NT2/D1 (cell line): ENCODE measurements around the gene FBXO42.
A peak's percentile ranks its signal among the peaks of the same experiment; 100 is the strongest.

ENCODE experiments used
- DNase-seq: peaks from one replicate; pipeline ENCODE4 v3.0.0-alpha.2; 2011; ENCODE audit warnings: low read depth, low spot score
- H3K27me3 ChIP-seq: 2 replicates; pipeline ENCODE4 v1.6.0; 2011; ENCODE audit warnings: mild to moderate bottlenecking; ENCODE audit not compliant: insufficient read length, insufficient read depth
- H3K36me3 ChIP-seq: 2 replicates; pipeline ENCODE4 v1.6.1; 2011; ENCODE audit warnings: mild to moderate bottlenecking, low read length, mixed read lengths; ENCODE audit not compliant: insufficient read depth, insufficient read length
- H3K4me1 ChIP-seq: 2 replicates; pipeline ENCODE4 v1.5.1; 2011; ENCODE audit not compliant: insufficient read depth, insufficient read length
- H3K4me3 ChIP-seq: 2 replicates; pipeline ENCODE4 v1.5.1; 2011; ENCODE audit warnings: low read depth; ENCODE audit not compliant: insufficient read length
- H3K9ac ChIP-seq: 2 replicates; pipeline ENCODE4 v1.6.0; 2011; ENCODE audit warnings: low read depth; ENCODE audit not compliant: insufficient read length
- H3K9me3 ChIP-seq: 2 replicates; pipeline ENCODE4 v1.5.1; 2011; ENCODE audit warnings: mild to moderate bottlenecking, low read length; ENCODE audit not compliant: insufficient read depth
- SUZ12 ChIP-seq: IDR thresholded peaks from 2 replicates; pipeline ENCODE4 v1.6.1; 2011; ENCODE audit not compliant: insufficient read length, insufficient read depth; ENCODE audit errors: extremely low read depth
- YY1 ChIP-seq: IDR thresholded peaks from 2 replicates; pipeline ENCODE4 v1.6.1; 2011; ENCODE audit not compliant: insufficient read length, insufficient read depth
- ZNF274 ChIP-seq: IDR thresholded peaks from 2 replicates; pipeline ENCODE4 v1.6.1; 2011; ENCODE audit warnings: mild to moderate bottlenecking, low read depth, low read length

The FBXO42 gene

GRCh38 chr1:16243936-16244649 is 108.2 kb downstream of the FBXO42 start:
- Histone ChIP-seq H3K4me3 (no peak overlapping the region), H3K4me1 (no peaks in the 10 kb centered on the region), H3K36me3 (peaks cover 14% of the 10 kb centered on the region), H3K9me3 (no peaks in the 10 kb centered on the region), H3K27me3 (no peaks in the 10 kb centered on the region), H3K9ac (no peak overlapping the region)
- DNase-seq = peak; percentile 66
- no peak for TF ChIP-seq YY1
- no peak for TF ChIP-seq ZNF274
- TF ChIP-seq SUZ12 = no peak

- H3K9me3 ChIP-seq = no peaks in the 10 kb centered on the region
- no peaks in the 10 kb centered on the region for H3K27me3 ChIP-seq
- no peaks in the 10 kb centered on the region for H3K4me1 ChIP-seq
- no peak for DNase-seq
- no peak overlapping the region for H3K4me3 ChIP-seq
- TF ChIP-seq ZNF274 (no peak), SUZ12 (no peak), YY1 (no peak)
- peaks cover 7% of the 10 kb centered on the region for H3K36me3 ChIP-seq
- H3K9ac ChIP-seq = no peak overlapping the region
These were observed 109.1 kb downstream of the FBXO42 start for GRCh38 chr1:16243215-16243610.

- Histone ChIP-seq H3K4me3 (no peak overlapping the region), H3K36me3 (peaks cover 3% of the 10 kb centered on the region), H3K27me3 (no peaks in the 10 kb centered on the region), H3K4me1 (no peaks in the 10 kb centered on the region), H3K9ac (no peak overlapping the region), H3K9me3 (no peaks in the 10 kb centered on the region)
- no peak for TF ChIP-seq SUZ12
- no peak for TF ChIP-seq ZNF274
- TF ChIP-seq YY1 = no peak
- no peak for DNase-seq
These were observed 109.6 kb downstream of the FBXO42 start for GRCh38 chr1:16242556-16243214.

- H3K4me3 ChIP-seq = no peak overlapping the region
- H3K27me3 ChIP-seq = peaks cover 5% of the 10 kb centered on the region
- H3K4me1 ChIP-seq = no peaks in the 10 kb centered on the region
- H3K9ac ChIP-seq = no peak overlapping the region
- DNase-seq = no peak
- no peaks in the 10 kb centered on the region for H3K9me3 ChIP-seq
- peaks cover 3% of the 10 kb centered on the region for H3K36me3 ChIP-seq
- TF ChIP-seq SUZ12 (no peak), YY1 (no peak), ZNF274 (no peak)
These were observed 111.0 kb downstream of the FBXO42 start for GRCh38 chr1:16241221-16241708.

- Histone ChIP-seq H3K4me3 (no peak overlapping the region), H3K36me3 (no peaks in the 10 kb centered on the region), H3K9ac (no peak overlapping the region), H3K27me3 (peaks cover 10% of the 10 kb centered on the region), H3K4me1 (peaks cover 3% of the 10 kb centered on the region), H3K9me3 (no peaks in the 10 kb centered on the region)
- no peak for DNase-seq
- TF ChIP-seq YY1 = no peak
- TF ChIP-seq SUZ12 = no peak
- TF ChIP-seq ZNF274 = no peak
These were observed 112.2 kb downstream of the FBXO42 start for GRCh38 chr1:16239972-16240491.

- Histone ChIP-seq H3K9me3 (no peaks in the 10 kb centered on the region), H3K9ac (peak overlapping the region; percentile 57), H3K27me3 (peaks cover 10% of the 10 kb centered on the region), H3K4me3 (peak overlapping the region; percentile 63), H3K36me3 (no peaks in the 10 kb centered on the region), H3K4me1 (peaks cover 3% of the 10 kb centered on the region)
- DNase-seq = no peak
- TF ChIP-seq SUZ12 = no peak
- TF ChIP-seq YY1 = no peak
- TF ChIP-seq ZNF274 = no peak
These were observed 114.9 kb downstream of the FBXO42 start for GRCh38 chr1:16237343-16237830.

- H3K36me3 ChIP-seq = no peaks in the 10 kb centered on the region
- peaks cover 6% of the 10 kb centered on the region for H3K4me1 ChIP-seq
- TF ChIP-seq ZNF274 (no peak), SUZ12 (no peak), YY1 (no peak)
- peak within 1 kb of the TSS; percentile 79 for H3K9ac ChIP-seq
- H3K27me3 ChIP-seq = peaks cover 10% of the 10 kb centered on the region
- DNase-seq = peak; percentile 76
- no peaks in the 10 kb centered on the region for H3K9me3 ChIP-seq
- H3K4me3 ChIP-seq = peak within 1 kb of the TSS; percentile 63
These were observed 115.6 kb downstream of the FBXO42 start, which contains the start of gene CPLANE2 for GRCh38 chr1:16236511-16237342. Gene CPLANE2 (minus strand): TSS chr1:16237183. CDS start chr1:16236742, 441 bp downstream.
